CD4-positive, alpha-beta T cell treated with Interferon alpha-2 for 1 hour (primary cell): ENCODE measurements around the gene RPS6KA3.
"Not testable (repeated sequence)": the region's sequence is repeated elsewhere in the genome, so short reads cannot be mapped to it uniquely, and the experiment has no call there.

Experiments used
- DNase-seq, 2 donors: peaks; one replicate each; pipeline ENCODE4 v3.0.0-alpha.2; 2020 to 2022

RPS6KA3 gene

DNA sequence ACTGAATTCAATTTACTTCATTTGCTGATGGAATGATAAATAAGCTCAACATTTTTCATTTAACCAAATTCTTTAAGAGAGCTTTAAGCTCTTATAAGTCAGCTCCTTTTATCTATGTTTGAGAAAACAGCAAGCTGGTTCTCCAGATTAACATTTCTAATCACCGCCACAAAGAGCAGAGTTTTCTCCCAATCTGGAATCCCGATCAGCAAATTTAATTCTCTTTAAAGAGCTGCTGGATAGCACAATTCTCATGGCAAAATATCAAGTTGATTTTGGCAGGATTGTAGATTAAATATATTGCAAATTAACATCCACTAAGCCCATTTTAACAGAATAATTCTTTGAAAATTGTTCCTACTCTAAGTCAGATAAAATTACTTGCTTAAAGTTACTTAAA lies 48.8 kb downstream of the RPS6KA3 start:
- no peak for DNase-seq

DNA sequence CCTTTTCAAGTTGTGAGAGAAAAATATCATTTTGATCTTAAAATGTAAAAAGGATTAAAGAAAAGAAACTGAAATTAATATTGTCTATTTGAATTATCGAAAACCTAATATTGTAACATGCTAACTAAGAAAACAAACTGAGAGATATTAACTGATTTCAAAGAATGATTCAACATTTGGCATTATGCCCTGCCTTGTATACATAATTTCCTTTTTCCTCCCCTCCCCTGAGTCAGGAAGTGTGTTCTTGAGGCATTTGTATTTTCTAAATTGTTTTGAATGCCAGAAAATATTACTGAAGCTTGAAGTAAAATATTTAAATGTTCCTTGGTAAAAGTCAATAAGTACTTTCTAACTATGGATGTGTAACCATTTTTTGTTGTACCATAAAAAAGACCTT lies 49.4 kb downstream of the RPS6KA3 start:
- peak in 1 of 2 donors; percentile 4 for DNase-seq

DNA sequence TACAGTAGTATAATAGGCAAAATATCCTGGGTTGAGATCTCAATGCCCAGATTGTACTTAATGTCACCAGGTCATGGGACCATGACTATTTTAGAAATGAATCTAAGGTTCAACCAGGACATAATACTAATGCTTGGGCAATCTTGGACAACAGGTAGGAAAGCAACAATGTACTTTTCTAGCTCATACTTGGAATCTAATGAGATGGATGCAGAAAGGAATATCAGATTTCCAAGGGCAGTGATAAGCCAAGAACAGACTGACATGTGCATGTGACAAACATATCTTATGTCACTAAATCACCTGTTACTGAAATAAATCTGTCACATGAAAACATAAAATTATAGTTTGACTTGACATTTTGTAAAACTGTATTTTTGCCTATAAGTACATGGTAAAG lies 51.1 kb downstream of the RPS6KA3 start:
- DNase-seq, result no peak

DNA sequence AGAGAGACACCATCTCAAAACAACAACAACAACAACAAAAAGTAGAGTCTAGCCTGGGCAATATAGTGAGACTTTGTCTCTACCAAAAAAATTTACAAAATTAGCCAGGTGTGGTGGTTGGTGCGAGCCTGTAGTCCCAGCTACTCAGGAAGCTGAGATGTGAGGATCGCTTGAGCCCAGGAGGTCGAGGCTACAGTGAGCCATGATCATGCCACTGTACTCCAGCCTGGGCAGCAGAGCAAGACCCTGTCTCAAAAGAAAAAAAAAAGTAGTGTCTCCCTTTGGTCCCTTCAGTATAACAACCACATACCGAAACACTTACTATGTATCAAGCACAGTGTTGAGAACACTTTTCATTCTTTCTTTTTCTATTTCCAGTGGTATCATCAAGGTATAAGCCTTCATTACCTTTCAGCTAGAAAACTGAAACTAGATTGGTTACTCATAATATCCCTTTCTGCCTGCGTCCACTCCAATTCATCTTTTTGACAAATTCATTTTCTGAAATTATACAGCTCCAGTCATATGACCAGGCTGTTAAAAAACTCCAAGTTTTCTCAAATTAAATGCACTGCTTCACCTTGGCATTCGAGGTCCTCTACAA lies 54.1 kb downstream of the RPS6KA3 start:
- DNase-seq, result no peak

DNA sequence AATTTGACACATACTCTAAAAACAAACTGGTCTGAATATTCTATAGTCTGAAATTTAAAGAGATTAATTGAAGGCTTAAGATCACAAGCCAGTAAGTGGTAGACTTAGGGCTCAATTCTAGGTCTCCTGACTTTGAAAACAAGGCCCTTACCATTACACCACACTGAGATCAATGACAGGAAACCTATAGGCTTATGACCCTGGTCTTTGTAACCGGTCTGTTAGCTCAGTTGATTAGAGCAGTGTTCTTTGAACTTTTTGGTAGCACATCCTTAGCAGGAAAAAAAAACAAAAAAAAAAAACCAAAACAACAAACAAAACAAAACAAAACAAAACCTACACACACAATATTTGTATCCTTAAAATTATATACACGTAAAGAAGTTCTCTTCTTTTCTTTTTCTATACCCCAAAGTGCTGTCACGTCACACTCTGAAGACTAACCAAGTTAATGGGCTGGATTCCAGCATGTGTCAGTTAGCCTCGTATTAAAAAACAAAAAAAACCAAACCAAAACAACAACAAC lies 55.4 kb downstream of the RPS6KA3 start:
- no peak for DNase-seq

DNA sequence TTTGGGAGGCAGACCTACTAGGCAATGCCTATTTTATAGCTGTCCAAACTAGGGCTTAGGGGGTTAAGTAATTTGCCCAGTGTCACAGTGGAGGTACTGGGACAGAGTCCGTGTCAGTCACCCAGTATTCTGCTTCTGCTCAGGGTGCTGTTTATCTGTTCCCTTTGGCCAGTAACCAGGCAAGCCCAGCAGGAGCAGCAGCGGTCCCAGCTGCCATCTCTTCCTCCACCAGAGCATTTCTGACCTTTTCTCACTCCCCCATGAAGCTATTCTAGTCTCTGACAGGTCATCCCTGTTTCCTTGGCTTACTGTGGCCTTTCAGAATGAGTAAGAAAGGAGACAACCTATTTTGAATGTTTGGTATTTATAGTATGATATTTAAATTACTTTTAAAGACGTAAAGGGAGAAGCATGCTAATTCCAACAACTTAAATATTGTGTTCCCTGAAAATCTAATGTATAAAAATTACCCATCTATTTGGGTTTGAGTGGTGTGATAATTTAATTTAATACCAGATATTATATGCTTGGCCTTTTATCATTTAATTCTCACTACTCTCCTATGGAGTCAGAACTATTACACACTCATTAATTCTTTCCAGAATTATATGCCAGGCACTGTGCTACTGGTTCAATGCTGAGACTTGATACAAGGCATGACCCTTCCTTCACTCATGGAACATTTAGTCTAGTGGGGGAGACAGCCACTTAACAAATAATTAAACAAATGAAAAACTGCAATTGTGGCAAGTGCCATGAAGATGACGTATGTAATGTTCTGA lies 60.6 kb downstream of the RPS6KA3 start:
- DNase-seq, result no peak

DNA sequence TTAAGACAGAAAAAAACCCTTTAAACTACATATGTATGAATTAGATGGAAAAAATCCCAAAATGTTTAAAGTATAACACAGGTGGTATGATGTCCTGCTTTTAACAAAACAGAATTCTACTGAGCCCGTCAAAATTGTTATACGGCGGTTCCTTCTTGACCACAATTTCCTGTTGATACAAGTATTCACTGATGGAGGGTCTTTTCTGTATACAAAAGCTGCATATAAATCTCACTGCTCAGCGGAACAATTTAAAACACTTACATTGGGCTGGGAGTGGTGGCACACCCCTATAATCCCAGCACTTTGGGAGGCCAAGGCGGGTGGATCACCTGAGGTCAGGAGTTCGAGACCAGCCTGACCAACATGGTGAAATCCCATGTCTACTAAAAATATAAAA lies 62.4 kb downstream of the RPS6KA3 start:
- DNase-seq, result peak in 1 of 2 donors; percentile 8

DNA sequence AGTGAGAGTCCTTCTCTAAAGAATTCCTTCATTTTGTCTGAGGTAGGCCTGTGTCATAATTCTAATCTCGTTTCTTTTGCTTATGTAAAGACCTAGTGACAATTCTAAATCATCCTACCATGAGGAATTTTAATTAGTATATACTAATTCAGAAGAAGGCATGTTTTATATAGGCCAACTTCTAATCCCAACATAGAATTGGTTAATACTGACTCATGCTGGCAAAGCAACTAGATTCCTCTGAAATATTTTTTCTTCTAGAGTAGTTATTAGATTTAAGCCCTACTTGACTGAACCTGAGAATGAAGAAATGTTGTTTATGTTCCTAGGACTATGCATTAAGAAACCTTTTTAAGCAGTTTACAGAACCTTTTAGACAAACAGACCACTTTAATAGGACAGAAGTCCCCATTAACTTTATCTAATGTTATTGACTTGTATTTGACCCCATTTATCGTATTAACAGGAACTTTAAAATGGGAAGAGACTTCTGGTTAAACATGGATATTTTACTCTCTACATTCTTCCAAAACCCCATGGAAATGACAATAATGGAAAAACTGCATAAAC lies 69.0 kb downstream of the RPS6KA3 start:
- no peak for DNase-seq

DNA sequence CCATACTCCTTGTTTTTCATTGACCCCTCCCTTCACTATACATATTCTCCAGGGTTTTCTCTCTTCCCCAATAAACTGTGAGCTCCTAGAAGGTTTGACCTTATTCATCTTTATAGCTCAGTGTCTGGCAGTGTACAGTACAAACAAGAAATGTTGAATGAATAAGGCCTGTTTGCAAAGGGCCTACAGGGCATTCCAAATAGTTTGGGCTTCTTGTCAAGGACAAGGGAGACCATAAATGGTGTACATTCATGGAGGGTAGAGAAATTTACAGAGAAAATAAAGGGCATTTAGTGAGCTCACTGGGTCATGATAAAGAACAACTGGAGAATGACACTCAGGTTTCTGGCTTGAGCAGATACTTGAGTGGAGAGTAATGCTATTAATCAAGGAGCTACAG lies 77.5 kb downstream of the RPS6KA3 start:
- DNase-seq, result no peak

DNA sequence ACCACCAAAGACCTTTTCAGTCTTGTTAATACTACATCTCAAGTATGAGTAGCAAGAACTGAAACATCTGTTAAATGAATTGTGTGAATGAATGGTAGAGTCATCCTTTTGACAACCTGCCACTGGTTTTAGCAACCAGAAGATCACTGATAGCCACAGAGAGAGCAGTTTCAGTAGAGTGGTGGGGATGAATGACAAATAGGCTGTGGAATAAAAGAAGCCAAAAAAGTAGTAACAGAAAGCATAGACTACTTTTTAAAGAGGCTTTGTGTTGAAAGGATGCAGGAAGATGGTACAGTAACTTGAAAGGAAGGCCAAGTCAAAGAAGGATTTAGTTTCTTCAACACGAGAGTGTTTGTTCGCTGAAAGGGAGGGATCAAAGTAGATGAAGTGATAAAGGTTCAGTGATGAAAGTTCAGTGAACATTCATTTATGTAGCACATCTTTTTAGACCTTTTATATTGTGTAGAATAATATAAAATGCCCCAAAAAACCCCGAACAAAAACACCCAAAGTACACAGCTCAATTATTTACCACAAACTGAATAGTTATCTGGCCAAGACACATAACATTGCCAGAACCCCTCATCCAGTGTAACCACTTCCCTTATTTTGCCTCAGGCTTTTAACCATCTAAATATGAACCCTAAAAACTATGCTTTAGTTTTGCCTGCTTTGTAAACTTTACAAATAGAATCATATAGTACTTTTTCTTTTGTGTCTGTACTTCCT lies 84.9 kb downstream of the RPS6KA3 start:
- peak in 1 of 2 donors; percentile 0 for DNase-seq

DNA sequence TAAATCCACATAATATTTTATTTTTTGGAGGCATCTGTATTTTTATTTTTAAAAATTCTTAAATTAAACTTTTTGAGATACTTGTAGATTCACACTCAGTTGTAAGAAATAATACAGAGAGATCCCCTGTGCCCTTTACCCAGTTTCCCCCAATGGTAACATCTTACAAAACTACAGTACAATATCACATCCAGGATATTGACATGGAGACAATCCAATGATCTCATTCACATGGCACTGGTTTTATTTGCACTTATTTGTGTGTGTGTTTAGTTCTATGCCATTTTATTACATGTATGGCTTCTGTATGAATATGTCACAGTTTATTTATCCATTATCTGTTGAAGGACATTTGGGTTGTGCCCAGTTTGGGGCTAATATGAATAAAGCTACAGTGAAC lies 89.6 kb downstream of the RPS6KA3 start:
- no peak for DNase-seq

DNA sequence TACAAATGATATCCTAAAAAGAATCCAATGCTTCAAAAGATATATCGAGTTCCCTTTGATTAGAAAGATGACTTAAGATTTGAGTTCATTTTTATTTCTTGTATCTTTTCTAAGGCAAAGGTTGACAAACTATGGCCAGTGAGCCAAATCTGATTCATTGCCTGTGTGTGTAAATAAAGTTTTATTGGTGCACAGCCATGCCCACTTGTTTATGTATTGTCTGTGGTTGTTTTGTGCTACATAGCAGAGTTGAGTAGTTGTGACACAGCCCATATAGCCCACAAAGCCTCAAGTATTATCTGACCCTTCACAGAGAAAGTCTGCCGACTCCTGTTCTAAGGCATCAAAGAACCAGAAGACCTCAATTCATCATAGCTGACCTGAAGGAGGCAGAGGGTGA lies 92.9 kb downstream of the RPS6KA3 start:
- no peak for DNase-seq

DNA sequence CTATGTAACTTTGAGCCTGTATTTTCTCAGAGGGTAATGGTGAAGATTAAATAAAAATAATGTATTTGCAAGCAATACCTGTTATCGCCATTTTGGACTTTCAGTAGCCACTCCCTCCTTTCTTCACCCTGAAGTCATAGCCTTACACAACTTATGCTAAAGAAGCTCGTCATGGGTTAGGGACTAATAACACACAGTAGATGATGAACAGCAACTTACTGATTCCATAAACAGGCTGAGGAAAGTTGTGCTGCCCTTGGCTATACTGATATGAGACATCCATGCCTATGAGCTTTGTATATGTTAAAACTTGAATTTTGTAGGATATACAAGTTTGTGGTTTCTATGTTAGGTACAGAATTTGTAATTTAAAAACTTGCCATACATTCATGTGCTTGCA lies 93.4 kb downstream of the RPS6KA3 start:
- DNase-seq, result no peak

DNA sequence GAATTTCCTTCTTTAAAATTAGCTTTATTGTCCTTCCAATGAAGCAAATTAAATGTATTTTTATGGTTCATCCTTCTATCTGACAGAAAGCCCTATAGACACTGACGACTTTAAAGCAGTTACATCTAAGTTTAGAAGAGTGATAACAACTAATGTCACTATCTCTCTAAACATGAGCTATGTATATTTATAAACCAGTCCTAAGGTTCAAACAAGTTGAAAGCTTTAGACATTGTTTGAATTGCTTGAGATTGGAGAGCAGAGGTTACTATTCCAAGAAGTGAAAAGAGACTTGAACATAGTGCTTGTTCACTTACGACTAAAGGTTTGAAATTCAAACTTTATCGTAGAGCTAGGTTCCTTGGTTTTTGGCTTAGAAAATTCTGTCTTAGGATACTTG lies 94.8 kb downstream of the RPS6KA3 start:
- no peak for DNase-seq

DNA sequence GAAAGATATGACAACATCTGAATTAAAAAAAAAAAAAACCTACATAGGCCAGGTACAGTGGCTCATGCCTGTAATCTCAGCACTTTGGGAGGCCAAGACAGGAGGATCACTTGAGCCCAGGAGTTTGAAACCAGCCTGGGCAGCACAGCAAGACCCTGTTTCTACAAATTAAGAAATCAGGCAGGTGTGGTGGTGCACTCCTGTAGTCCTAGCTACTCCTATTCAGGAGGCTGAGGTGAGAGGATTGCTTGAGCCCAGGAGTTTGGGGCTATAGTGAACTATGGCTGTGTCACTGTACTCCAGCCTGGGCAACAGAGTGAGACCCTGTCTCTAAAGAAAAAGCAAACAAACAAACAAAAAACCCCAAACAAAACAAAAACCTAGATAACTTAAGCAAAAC lies 104.2 kb downstream of the RPS6KA3 start:
- not testable (repeated sequence) for DNase-seq

DNA sequence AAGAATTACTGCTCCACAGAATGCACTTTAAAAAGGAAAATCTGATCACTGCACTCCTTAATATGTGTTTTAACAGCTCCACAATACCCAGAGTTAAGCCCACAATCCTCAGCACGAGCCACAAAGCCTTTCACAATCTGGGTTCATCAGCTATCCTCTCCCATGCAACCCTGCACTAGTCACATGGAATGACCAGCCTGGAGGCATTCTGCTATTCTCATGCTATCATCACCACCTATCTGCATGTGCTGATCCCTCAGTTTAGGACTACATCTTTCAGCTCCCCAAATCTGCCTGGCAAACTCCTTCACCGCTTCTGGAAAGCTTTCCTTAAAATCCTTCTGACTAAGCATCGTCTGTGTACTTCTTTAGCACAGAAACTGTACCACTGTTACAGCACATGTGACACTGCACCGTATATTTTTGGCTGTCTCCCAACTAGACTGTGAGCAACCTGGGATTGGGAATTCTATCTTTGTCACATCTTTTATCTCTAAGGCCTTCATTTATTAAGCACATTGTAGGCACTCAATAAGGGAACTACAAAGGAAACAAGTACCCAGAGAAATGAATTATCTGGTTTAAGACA lies 106.8 kb downstream of the RPS6KA3 start:
- no peak for DNase-seq

DNA sequence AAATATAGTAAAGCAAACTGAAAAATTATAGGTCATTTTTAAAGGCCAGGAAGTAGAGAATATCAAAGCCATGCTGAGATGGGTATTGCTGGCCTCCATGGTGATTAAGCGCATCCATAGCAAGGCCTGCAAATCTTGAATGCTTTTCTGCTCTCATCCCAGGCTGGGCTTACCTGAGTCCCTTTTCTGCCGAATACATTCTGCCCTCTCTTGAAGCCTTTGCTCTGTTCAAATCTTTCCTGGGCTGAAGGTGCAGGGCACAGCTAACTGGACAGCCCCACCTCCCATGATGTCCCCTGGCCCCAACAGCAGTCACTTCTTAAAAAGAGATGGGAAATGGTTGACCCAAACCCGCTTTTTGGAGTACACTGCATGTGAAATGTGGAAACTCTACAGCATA lies 115.0 kb downstream of the RPS6KA3 start:
- no peak for DNase-seq

DNA sequence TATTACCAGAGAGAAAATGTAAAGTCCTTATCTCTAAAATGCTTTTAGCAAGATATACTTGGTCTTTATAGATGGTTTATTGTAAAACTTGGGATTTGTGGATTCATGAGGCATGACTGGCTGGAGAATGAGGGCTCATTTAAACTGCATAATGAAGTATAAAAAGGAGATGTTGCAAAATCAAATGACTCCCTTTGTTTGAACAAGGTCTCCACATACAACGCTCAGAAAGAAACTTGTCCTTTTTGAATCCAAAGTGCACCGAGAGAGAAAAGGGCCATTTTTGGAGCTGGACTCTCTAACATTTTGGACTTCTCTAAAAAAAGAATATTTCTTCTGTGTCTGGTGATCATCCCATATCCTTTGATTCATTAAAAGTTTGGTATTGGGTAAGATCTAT lies 117.4 kb downstream of the RPS6KA3 start:
- DNase-seq, result no peak

DNA sequence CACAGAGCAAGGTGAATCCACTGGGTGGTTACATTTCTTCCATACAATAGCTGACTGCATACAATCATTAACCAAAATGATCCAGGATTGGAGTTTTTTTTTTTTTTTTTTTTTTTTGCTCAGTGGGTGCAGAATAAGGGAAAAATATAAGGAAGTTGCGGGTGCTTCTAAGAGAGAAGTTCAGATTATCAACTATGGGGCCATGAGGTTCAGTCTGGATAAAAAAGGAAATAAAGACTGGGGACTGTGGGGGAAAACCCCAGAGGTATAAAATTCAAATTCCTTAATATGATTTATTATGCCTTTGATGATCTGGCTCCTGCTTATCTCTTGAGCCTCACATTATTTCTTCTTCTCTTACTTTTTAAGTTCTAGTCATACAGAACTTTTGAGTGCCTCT lies 119.1 kb downstream of the RPS6KA3 start:
- DNase-seq, result no peak

DNA sequence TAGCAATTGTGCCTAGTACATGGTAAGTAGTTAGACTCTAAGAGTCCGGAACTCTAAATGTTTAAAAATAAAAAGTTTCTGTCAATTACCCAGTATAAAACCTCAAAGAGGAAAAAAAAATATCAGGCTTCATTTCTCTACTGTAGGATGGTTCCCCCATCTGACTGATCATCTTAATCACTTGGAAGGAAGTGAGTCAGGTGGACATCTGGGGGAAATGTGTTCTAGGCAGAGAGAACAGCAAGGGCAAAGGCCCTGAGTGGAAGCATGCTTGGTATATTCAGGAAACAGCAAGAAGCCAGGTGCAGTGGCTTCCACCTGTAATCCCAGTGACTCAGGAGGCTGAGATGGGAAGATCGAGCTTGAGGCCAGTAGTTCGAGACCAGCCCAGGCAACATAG lies 122.2 kb downstream of the RPS6KA3 start:
- no peak for DNase-seq

DNA sequence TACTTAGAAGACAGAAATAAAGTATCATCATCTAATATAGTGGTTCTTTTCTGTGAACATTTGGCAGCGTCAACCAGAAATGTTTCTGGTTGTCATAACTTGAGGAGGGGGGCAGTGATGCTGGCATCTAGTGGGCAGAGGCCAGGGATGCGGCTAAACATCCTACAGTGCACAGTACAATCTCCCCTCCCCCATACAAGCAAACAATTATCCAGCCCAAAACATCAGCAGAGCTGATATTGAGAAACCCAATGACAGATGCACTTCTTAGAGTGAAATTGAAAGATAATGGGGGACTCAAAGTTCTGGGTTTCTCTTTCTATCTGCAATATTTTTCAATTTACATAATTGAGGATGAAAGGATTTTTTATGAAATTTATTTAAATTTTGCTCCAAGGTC lies 123.1 kb downstream of the RPS6KA3 start:
- DNase-seq, result no peak

DNA sequence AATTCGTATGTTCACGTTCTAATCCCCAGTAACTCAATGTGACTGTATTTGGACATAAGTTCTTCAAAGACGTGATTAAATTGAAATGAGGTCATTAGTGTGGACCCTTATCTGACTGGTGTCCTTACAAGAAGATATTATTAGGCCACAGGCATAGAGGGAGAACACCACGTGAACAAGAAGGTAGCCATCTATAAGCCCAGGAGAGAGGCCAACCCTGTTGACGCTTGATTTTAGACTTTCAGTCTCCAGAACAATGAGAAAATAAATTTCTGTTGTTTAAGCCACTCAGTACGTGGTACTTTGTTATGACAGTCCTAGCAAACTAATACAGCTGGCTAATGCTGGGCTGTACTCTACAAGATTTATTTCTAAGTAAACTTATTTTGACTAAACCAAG lies 123.6 kb downstream of the RPS6KA3 start:
- DNase-seq, result no peak
